RWPE1 (cell line): Measurements from ENCODE around the gene SH2D7.

ENCODE experiments used
- CTCF ChIA-PET: fragments of 350-600 bp; sonication (Branson Sonifier 250); formaldehyde crosslinking; extraction: SDS; loops from one replicate; lab custom pipeline; 2021; lab: Yijun Ruan, JAX
- POLR2A ChIA-PET: fragments of 400-600 bp; formaldehyde crosslinking; extraction: SDS; loops from one replicate; lab custom pipeline; 2020; ENCODE audit warnings: antibody characterized with exemption; ENCODE audit not compliant: low non-redundant PET; lab: Yijun Ruan, JAX
- DNase-seq: peaks from one replicate; pipeline ENCODE4 v3.0.0; 2012; ENCODE audit warnings: low spot score
- H3K27ac ChIP-seq: fragments of 450-650 bp; 2 replicates; pipeline ENCODE4 v1.5.1; 2017
- TF ChIP-seq, protein P1 (sequence below): fragments of 450-650 bp; conservative IDR thresholded peaks from 2 replicates; pipeline ENCODE4 v1.5.1; 2017; ENCODE audit warnings: low read depth, mild to moderate bottlenecking

Gene SH2D7

DNA sequence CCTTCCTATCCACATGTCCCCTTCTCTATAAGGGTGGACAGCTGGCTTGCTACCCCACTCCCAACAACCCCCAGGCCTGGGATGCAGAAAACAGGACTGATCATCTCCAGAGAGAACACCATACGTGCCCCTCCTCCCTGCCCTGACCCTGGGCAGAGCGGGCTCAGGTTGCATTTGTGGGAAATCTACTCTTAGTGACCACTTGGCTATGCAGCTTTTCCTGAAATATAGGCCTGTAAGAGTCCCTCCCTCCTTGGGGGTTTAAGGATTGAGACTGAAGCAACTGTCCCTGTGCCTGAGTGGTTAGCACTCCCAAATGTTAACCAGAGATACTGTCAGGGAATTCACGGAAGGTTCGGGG lies 11.7 kb downstream of the SH2D7 start:
- ChIA-PET CTCF (interaction anchor here (0.6 to 1.9 kb wide), 5 partner anchors 26 to 145 kb away, joined by 3 to 8 read pairs (median 5); partner anchors contain the start of gene TBC1D2B), POLR2A (no interaction called here)
- TF ChIP-seq, protein P1, sequence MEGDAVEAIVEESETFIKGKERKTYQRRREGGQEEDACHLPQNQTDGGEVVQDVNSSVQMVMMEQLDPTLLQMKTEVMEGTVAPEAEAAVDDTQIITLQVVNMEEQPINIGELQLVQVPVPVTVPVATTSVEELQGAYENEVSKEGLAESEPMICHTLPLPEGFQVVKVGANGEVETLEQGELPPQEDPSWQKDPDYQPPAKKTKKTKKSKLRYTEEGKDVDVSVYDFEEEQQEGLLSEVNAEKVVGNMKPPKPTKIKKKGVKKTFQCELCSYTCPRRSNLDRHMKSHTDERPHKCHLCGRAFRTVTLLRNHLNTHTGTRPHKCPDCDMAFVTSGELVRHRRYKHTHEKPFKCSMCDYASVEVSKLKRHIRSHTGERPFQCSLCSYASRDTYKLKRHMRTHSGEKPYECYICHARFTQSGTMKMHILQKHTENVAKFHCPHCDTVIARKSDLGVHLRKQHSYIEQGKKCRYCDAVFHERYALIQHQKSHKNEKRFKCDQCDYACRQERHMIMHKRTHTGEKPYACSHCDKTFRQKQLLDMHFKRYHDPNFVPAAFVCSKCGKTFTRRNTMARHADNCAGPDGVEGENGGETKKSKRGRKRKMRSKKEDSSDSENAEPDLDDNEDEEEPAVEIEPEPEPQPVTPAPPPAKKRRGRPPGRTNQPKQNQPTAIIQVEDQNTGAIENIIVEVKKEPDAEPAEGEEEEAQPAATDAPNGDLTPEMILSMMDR: no peak
- H3K27ac ChIP-seq: no peak overlapping the region
- no peak for DNase-seq

DNA sequence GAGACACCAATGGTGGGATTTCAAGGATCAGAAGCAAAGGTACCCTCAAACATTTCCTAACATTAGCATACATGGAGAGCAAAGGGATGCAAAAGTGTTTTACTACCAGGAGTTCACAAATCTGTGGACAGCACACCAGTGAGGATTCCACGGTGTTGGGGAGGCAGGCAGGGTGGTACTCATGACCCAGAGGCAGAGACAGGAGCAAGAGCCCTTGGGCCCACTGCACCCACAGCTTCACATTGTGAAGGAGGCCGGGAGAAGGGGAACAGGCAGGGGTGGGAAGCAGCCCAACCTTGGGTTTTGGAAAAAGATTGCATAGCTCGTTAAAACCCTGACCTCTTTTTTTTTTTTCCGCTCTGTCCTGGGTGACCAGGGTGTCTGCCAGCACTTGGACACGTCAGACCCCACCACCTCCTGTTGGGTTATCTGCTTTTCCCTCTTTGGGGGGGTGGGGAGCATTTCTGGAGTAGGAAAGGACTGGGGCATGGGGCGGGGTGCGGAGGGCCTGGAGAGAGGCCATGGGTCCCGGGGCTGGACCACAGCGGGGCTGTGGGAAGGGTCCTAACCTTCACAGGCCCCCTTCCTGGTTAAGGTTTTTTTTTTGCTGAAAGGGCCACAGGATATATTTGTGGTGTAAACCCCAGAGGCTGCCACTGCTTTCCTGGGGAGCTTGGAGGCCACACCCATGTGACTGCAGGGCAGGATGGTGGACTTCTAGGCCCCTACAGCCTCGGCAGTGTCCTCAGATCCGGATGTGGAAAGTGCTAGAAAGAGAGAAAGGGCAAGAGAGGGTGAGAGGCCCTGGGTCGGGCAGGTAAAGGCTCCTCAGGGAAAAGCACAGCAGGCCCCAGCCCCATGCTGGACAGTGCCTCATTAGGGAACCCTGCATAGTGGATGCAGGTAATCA lies 12.5 kb downstream of the SH2D7 start:
- TF ChIP-seq, protein P1: no peak
- POLR2A ChIA-PET: no interaction called here
- H3K27ac ChIP-seq: no peak overlapping the region
- no peak for DNase-seq
- CTCF ChIA-PET: interaction anchor here (0.6 to 1.9 kb wide), 5 partner anchors 27 to 146 kb away, joined by 3 to 8 read pairs (median 5); partner anchors contain the start of gene TBC1D2B

DNA sequence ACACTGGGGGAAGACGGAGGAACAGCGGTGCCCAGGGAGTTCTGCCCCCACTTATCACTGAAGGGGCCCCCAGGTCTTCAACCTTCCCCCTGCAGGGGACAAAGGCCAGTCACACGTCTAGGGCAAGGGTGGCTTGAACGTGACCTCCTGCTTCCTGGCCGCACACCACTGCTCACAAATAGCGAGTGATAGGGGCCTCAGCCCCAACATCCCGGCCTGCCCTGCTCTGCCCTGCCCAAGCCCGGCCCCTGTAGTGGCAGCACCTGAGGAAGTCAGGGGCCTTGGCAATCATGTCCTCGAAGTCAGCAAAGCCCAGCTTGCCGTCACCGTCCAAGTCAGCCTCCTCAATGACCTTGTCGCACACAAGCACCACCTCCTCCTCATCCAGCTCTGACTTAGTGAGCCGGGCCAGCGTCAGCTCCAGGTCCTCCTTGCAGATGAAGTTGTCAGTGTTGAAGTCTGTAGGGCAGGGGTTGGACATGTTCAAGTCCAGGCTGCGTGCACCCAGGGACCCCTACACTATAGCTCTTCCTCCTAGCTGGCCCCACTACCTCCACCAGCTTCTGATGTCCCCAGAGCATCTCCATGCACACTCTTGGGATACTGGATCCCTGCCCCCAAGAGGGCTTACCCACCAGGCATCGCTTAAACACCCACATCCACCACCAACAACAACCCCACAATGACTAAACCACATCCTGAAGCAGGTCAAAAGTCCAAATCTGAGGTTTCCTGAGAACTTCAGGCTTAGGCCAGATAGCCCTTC lies 13.3 kb downstream of the SH2D7 start:
- ChIA-PET CTCF (interaction anchor here (0.8 kb wide), 1 partner anchor 147 kb away, joined by 3 read pairs; no protein-coding TSS in a partner anchor), POLR2A (no interaction called here)
- no peak overlapping the region for H3K27ac ChIP-seq
- TF ChIP-seq, protein P1: no peak
- DNase-seq: no peak

DNA sequence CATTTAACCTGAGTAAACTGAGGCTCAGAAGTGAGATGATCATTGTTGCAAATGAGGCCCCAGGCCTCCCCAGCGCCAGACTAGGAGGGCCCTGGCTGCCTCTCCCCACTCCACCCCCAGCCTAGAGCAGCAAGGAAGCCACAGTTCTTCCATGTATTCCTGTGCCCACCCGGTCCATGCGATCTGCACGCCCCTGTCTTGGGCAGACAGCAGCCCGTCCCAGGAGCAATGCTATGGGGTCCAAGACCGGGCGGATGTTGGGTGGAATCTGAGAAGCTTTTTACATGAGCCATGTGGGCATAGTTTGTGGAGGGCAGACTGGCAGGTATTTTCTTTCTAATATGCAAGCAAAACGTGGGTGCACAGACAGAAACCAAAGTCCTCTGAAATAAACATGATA lies 15.1 kb downstream of the SH2D7 start:
- TF ChIP-seq, protein P1: no peak
- CTCF ChIA-PET: interaction anchor here (0.6 to 3.3 kb wide), 13 partner anchors 10 to 309 kb away, joined by 3 to 44 read pairs (median 4); partner anchors contain the start of genes CIB2 and SH2D7
- no peak overlapping the region for H3K27ac ChIP-seq
- no peak for DNase-seq
- POLR2A ChIA-PET: no interaction called here

DNA sequence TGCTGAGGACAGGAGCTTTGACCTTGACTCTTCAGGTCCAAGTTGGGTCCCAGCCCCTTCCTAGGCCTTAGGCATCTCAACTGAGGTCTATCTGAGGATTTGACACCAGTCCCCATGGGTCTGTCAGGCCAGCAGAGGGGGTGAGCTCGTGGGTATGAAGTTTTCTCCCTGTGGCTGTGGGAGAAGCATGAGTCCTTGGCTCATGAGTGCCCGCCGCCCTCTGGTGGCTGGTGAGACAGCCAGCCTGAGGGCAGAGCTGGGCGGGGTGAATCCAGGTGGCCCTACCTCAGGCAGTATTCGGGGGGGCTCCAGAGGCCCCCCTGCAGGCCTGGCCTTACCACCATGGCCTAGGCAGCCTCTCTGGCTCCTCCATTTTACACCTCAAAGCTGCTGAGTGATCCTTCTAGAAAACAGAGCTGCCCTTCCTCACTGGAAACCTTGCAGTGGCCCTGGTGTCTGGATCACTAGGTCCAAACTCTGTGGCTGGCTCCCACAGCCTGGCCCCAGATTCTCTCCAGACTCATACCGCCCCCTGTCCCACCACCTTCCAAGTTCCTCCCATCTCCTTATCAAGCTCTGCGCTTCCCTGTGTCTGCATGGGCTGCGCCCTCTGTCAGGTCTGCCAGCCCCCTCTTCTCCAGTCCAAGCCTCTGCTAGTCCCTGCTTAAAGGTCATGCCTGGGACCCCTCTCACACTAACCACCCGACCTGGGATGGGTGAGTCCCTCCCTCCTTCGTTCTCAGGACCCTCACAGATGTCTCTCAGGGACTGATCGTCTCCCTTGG lies 16.1 kb downstream of the SH2D7 start:
- DNase-seq: peak; percentile 84
- TF ChIP-seq, protein P1: peak; percentile 98
- CTCF ChIA-PET: interaction anchor here (0.6 to 3.3 kb wide), 32 partner anchors 9 to 1616 kb away, joined by 3 to 44 read pairs (median 4); partner anchors contain the start of genes CIB2 and SH2D7
- POLR2A ChIA-PET: no interaction called here
- H3K27ac ChIP-seq: no peak overlapping the region
